GM18870 (cell line): Measurements from ENCODE around the gene NELL1.
"Not testable (repeated sequence)": the region's sequence is repeated elsewhere in the genome, so short reads cannot be mapped to it uniquely, and the experiment has no call there.

ENCODE experiments used
- ATAC-seq: cut with Tn5 transposase; IDR thresholded peaks from one replicate; pipeline ENCODE4 v1.9.1; 2021; ENCODE audit warnings: moderate library complexity; ENCODE audit not compliant: unreplicated experiment

The NELL1 gene

DNA sequence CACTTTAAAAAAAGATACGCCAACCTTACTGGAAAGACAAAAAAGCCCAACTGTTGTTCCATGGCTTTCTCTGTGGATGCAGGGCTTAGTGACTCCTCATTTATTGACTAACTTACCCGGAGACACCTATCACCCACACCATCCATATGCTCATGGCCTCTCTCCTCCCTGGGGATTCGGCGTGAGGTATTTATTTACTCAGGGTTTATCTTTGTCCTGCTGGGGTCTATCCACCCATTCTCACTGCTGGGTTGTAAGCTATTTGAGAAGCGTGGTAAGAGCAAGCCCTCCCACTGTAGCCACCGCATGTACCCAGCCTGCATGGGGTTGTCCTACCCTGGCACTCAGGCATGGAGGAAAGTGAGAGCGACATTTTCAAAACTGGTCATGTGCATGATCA, 93.6 kb downstream of the NELL1 start:
- ATAC-seq = no peak

DNA sequence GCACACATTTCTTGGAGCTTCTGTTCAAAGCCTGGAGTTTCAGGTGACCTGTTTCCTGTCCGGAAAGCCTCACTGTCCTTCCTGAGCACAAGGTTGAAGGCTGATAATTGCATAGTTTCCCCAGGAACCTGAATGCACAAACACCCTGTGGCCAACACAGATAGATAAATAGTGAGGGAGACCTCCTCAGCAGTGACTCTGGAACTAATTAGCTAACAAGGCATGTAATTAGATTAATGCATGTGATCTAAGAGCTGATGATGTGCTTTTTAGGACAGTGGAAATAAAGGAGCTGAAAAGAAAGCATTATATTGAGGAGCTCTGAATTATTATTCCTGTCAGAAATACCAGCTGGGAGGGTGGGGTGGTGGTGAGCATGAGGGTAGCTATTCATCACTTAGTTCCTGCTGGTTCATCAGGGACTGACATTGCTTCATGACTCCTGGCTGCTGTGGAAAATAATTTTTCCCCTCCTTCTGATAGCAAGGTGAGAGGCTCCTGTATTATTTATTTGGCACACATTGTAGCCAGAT, 101.1 kb downstream of the NELL1 start:
- no peak for ATAC-seq

DNA sequence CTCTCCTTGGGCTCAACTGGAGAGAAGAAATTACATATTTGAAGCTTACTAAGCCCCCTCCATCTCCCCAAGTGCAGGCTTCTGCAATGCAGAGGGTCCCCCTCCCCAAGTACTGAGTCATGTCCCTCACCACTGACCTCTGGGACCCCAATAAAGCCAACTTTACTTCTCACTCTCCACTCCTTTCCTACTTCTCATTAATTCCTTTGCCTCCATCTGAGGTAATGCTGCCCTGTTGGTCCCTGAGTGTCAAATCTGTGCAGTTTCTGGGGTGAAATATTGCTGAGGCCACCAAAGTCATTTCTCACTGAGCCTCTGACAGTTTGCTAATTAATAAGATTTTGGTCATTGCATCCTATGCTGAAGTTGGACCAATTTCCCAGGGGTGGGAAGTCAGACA, 101.6 kb downstream of the NELL1 start:
- ATAC-seq = no peak

DNA sequence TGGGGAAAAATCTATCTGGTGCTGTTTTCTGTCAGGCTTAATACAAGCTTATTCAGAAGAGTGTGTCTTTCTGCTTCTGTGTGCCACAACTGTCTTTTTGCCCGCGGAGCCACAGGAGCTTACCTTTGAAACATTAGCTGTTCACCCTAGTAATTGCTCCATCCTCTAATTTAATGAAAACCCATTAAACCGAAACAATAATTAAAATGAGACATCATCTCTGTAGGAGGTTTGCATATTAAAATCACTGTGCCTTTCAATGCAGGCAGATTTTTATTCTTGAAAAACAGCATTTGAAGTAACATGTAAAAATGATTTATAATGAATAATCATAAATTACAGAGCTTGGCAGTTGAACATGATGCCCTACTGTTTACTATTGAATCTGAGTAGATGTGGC, 102.3 kb downstream of the NELL1 start:
- no peak for ATAC-seq

DNA sequence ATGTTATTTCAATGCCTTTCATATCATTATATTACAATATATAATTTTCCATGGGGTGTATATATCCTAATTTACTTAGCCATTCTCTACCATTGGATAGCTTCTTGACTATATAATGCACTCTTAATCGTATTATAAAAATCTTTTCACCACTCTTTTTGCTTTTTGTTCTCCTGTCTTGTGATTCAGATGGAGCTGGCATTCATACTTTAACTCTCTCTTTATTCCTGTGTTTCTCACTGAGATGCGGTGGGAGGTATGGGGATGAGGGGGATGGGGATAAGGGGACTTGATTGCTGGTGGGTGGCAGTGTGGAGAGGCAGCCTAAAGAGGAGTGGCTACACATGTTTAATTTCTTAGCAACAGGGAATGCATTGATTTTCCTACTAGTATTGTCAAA, 105.9 kb downstream of the NELL1 start:
- ATAC-seq = no peak

DNA sequence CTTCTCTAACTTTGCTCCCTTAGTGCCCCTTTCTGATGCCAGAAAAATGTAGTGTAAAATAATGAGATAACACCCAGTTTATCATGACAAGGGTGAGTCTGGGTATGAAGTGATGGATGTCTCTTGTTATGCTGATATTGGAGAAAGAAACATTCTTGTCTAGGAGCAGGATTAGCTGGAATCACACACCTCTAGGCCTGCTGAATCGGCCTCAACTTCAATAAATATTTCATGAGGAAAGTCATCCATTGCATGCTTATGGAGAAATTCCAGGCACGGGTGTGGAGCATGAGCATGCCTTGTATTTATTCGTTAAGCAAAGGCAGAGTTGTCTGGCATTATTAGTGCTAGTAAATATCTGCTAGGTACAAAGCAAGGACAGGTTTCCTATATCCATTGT, 113.4 kb downstream of the NELL1 start:
- ATAC-seq = no peak

DNA sequence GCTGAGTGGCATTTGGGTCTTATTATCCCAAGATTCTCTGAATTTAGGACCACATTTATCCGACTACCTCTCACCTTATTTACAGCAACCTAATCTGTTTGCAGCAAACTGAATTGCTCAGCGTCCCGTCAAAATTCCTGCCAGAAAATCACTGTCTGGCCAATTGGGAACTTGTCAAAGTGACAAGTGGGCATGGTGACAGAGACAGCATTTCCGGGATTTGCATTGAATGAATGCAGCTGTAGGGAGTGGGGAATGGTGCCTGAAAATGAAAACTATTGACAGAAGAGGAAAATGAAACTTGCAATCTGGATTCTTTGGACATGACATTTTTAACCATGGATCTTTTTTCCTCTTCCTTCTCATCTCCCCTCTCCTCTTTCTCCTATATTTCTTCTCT, 113.8 kb downstream of the NELL1 start:
- ATAC-seq = no peak

DNA sequence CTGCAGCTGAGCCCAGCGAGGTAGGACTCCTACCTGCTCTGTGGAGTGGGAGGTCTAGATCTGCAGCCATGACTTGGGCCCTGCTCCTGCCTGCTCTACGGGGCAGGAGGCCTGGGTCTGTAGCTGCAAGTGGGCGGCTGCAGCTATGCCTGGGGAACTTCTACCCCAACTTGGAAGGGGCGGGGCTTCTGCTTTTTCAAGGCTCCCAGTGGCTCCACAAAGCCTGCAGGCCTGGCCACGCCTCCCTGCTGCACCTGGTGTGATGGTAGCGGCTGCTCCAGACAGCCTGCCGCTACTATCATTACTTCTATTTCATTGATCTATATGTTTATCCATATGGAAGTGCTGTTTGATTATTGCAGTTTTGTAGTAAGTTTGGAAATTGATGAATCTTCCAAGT, 121.2 kb downstream of the NELL1 start:
- ATAC-seq = no peak

DNA sequence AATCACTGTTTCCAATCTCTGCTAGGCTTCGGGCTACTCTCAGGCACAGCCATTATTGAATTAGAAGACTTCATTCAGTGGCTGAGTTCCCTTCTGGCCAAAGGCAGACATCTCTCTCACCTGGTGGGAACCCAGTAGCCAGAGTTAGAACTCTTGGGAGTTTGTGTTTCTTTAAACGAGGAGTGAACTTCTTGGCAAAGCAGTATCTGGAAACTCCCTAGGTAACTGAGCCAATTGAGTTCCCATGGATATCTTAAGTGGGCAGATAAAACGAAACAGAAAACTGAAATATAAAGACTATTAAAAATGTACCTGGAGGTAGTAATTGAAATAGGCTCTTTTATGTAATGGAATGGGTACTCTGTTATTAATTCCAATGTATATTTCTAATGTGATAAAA, 125.6 kb downstream of the NELL1 start:
- no peak for ATAC-seq

DNA sequence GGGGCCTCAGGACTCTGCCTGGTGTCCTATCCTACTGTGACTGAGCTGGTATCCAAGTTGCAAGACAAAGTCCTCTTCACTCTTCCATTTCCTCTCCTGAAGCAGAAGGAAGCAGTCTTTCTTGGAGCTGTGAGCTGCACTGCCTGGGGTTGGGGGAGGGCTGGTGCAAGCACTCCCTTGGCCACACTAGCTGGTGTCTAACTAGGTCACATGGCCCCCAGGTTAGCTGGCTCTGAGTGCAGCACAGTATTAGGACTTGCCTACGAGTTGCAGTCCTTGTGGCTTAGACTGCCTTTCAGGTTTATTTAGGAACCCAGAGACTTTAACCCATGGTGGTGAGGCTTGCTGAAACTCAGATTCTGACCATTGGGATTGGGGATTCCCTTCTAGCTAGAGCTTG, 138.9 kb downstream of the NELL1 start:
- no peak for ATAC-seq

DNA sequence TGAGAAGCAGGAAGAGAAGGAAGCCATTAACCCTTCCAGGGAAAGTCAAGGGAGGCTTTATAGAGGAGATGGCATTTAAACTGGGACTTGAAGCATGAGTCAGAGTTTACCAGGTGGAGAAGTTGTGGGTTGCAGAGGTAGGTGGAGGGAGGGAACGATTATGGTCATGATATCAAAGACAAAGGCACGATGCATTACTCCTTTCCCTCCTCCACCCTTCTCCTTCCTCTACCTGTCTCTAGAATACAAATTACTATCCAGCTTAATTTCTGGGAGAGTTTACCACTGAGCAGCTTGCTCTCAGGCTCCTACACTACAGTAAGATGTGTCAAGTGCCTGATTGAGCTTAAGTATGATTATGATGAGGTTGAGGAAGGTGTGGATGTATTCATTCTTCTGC, 151.7 kb downstream of the NELL1 start:
- no peak for ATAC-seq

DNA sequence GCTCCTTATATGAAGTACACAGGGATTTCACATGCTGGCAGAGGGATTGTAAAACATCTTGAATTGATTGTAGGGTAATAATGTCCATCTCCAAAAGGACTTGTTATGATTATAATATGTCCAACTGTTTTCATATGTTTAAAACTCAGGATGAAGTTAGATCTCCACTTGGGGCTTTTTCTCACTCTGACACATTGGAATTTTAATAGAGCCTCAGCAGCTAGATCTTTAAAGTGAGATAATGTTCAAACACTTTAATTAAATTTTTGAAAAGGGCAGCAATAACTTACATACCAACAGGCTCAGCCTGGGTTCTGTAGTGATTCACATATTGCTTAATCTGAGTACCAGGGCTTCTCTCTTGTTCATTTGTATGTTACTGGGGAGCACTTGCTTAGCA, 152.1 kb downstream of the NELL1 start:
- ATAC-seq = no peak

DNA sequence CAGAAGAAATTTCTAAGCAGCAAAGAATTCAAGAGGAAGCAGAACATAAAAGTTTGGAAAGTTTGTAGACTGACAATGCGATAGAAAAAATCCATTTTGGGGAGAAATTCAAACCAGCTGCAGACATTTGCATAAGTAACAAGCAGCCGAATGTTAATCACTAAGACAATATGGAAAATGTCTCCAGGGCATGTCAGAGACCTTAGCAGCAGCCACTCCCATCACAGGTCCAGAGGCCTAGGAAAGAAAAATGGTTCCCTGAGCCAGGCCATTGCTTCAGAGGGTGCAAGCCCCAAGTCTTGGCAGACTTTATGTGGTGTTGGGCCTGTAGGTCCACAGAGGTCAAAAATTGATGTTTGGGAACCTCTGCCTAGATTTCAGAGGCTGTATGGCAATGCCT, 155.4 kb downstream of the NELL1 start:
- no peak for ATAC-seq

DNA sequence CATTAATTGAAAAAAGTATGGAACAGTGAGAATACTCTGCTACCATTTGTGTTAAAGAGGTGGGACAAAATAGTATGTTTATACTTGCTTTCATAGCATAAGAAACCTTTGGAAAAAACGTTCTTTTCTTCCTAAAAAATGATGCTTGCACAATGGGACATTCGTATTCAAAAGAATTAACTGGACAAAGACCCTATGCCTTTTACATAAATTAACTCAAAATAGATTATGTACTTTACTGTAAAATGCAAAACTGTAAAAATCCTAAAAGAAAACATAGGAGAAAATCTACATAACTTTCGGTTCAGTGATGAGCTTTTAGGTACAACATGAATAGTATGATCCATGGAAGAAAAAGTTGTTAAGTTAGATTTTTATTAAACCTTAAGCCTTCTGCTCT, 166.2 kb downstream of the NELL1 start:
- ATAC-seq = no peak

DNA sequence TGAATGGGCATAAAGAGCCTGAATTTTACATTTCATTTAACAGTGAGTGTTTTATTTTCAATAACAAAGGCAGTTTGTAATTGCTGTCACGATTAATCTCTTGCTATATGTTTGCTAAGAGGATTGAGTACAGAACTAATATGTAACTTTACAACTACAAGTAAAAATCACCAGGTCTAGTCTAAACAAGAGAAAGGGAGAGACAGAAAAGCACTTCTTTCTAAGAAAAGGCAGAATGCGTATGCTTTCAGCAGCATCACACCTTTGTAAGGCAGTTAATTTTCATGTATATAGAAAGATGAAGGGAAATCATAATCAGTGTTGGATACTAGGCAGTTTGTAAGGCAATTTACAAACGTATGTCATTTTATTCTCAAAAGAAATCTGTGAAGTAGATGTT, 169.8 kb downstream of the NELL1 start:
- no peak for ATAC-seq

DNA sequence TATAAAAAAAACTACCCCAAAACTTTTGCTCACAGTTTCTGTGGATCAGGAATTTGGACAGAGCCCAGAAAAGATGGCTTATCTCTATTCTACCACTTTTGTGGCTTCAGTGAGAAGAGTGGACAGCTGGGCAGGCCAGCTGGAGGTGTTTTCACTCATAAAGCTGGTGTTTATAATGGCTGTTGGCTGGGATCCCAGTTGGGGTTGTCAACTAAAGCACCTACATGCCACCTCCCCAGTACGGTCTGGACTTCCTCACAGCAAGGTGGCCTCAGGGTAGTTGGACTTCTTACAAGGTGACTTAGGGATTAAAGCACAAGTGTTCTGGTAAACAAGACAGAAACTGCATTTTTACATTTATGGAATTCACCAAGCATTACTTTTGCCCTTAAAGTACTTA, 171.0 kb downstream of the NELL1 start:
- no peak for ATAC-seq

DNA sequence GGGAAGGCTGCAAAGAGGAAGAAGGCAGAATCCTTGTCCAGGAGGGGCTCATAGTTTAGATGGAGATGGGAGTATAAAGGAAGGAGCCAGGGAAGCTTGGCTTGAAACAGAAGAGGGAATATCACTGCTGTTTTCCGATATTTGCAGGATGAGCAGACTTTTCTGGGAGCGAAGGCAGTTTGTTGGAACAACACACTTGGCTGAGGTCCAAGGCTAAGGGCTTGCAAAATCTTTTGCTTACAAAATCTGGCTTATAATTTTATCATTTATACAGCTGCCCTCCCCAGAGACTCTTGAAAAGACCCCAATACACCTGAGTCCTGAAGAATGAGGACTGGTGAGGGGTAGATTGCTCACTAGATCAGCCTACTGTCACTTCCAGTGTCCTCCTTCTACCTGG, 174.8 kb downstream of the NELL1 start:
- no peak for ATAC-seq

DNA sequence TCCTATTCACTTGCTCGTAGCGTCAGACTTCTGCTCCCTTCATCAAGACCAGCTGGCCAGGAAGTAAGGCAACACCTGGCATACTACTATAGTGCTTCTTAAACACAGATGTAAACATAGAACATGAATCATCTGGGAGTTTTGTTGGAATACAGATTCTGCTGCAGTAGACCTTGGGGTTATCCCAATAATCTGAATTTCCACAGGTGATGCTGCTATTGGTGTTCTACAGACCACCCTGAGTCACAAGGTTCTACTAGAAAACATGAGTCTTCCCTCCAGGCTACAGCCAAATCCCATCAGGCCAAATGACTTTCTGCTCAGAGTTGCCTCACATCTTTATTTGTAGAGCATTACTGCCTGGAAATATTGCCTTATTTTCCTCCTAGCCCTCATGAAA, 175.2 kb downstream of the NELL1 start:
- ATAC-seq = no peak

DNA sequence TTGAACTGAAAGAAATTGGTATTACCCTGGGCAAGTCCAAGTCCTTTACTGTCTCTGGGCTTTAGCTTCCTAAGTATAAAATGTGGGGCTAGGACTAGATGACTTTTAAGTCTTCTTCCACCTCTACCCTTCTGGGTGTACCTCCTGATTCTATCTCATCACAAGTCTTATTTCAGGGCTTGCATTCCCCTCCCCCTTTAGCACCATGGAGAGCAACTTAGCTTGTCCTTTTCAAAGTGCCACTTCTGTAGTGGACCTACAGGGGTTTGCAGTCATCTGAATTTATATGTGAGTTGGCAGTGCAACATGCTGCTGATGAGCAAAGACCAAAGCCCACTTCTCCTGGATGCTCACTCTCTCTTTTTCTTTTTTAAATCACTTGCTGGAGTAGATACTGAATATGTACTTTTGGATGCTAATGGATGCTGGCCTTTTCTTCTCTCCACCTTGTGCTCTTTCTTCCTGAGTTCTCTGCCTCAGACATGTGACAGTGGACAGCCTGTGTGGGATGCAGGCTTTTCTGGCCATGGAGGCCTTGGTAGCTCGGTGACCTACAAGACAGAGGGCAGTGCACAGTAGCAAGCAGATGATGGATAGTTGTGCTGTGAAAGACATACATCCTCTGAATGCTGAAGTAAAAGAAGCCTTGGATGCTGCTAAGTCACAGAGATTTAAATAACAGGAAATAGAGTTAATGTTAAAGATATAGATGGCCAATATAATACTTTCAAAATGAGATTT, 185.0 kb downstream of the NELL1 start:
- no peak for ATAC-seq

DNA sequence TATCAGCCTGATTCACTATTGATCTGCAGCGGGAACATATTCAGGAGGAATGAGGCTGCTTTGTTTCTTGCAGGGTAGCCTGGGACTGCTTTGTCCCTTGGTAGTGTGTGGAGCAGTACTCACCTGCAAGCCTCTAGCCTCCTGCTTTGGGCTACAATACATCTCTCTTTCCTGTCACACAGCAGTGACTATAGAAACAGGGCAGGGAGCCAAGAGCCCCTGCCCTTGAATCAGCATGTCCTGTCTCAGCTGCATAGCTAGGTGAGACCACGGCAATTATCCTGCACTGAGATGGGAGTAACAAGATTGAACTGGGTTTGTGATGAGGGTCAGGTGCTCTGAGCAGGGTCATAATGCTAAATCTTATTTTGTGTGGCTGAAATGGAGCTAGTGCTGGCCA, 191.9 kb downstream of the NELL1 start:
- no peak for ATAC-seq

DNA sequence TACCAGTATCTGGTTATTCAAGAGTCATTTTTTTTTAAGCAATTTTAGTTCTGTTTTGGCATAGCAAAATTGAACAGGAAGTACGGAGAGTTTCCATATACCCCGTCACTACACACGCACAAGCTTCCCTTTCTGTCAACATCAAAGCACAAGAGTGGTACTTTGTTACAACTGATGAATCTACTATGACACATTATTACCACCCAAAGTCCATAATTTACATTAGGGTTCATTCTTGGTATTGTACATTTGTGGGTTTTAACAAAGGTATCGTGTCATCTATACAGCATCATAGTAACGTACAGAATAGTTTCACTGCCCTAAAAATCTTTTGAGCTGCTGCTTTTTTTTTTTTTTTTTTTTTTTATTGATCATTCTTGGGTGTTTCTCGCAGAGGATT, 192.9 kb downstream of the NELL1 start:
- ATAC-seq = not testable (repeated sequence)

DNA sequence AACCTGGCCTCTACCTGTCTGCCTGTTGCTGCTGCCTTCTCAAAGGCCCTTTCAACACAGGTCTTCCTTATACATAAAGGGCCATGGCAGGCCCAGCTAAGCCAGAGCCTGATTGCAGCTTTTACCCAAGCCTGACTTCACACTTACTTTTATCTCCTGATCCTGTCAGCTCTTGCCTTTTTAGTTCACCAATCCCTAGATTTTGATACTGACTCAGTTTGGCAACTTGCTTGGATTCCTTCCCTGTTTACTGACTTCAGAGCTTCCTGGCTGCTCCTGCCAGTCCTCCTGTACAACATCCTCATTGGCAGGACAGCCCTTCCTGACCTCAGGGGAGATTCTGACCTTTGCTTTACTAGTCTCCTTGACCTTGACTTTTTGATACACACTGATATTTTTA, 195.2 kb downstream of the NELL1 start:
- no peak for ATAC-seq

DNA sequence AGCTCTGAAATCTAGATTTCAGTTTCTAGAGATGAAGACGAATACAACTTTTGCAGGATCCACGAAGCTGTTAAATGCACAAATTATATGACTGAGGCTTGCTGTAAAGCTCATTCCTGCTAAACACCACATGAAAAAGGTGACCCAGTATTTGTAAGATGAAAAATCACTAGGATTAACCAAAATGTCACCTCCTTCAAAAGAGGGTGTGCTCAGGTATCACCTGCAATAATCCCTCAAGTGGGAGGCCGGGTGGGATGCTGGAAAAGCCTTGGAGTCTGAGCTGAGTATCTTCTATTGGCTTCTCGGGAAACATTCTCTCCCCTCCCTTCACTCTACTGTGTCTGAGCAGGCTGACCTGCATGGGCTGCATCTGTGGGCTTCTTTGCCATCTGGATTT, 195.8 kb downstream of the NELL1 start:
- no peak for ATAC-seq
